ENCODE data around the gene RBBP4.

DNA sequence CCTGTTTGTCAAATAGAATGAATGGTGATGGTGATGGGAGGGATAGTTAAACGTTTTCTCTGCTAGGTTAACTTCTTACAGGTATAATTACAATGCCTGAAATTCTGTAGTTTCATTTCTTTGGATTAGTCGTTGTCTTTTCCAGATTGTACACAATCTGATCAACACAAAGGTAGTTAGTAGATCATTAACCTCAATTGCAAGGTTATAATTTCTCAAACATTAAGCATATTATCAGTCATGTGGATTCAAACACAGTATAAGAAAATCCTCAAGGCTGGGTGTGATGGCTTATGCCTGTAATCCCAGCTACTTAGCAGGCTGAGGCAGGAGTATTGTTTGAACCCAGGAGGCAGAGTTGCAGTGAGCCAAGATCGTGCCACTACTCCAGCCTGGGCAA, 31.0 kb downstream of the RBBP4 start:
- TF ChIP-seq, protein P1, sequence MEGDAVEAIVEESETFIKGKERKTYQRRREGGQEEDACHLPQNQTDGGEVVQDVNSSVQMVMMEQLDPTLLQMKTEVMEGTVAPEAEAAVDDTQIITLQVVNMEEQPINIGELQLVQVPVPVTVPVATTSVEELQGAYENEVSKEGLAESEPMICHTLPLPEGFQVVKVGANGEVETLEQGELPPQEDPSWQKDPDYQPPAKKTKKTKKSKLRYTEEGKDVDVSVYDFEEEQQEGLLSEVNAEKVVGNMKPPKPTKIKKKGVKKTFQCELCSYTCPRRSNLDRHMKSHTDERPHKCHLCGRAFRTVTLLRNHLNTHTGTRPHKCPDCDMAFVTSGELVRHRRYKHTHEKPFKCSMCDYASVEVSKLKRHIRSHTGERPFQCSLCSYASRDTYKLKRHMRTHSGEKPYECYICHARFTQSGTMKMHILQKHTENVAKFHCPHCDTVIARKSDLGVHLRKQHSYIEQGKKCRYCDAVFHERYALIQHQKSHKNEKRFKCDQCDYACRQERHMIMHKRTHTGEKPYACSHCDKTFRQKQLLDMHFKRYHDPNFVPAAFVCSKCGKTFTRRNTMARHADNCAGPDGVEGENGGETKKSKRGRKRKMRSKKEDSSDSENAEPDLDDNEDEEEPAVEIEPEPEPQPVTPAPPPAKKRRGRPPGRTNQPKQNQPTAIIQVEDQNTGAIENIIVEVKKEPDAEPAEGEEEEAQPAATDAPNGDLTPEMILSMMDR (IDR thresholded peaks at IDR 0.05; ENCODE audit: low read depth, low read length, poor library complexity, severe bottlenecking) = no peak
- TF ChIP-seq EZH2phosphoT487 (IDR thresholded peaks at IDR 0.05; ENCODE audit: borderline replicate concordance, low read length) = no peak
